Measurements from ENCODE around the gene SEZ6L. TPM values are rescaled to one million over a fixed set of nuclear protein-coding genes. Genes with fewer than 3 reads are reported as not detected.

The SEZ6L gene
- total and polyA plus RNA-seq, 10 of the 15 experiments (the other 5 are each of a cell fraction or from before 2014, with no cell fraction given): not detected

- in situ Hi-C loops (cut with MboI): loop anchor here (5.0 to 10.0 kb wide), 3 partner anchors 437 to 552 kb away; no protein-coding TSS in a partner anchor
- 0 out of 4 replicates have a peak, but pooled peaks cover 0 to 2% of the 10 kb centered on the region in 2 experiments for H3K27me3 ChIP-seq (replicated peaks in 1 of 2; ENCODE audit: control insufficient read depth in 2 of 2, insufficient read depth in 2 of 2, low read length in 1 of 2)
- ChIA-PET RAD21 (ENCODE audit: unreplicated experiment) (no interaction called here), SMC1A (ENCODE audit: uncharacterized antibody, unreplicated experiment) (interaction anchor here (1.3 kb wide), 1 partner anchor 15 kb away, joined by 3 read pairs; no protein-coding TSS in a partner anchor), CTCF (interaction anchor here (1.3 to 1.4 kb wide), 2 partner anchors 32 to 561 kb away, joined by 3 to 5 read pairs; no protein-coding TSS in a partner anchor), POLR2A (no interaction called here)
- H3K36me3 ChIP-seq (ENCODE audit: control insufficient read depth in 2 of 2, insufficient read depth in 2 of 2, low read length in 1 of 2): no peaks in the 10 kb centered on the region
- H3K4me3 ChIP-seq: no peak overlapping the region
- 28% methylated on average over 9 of the region's 9 CpGs for WGBS (ENCODE audit: insufficient coverage, insufficient replicate concordance, low lambda C conversion rate, missing lambda C conversion rate)
- no peak for FAIRE-seq
- no peak for TF ChIP-seq PAX8 (IDR thresholded peaks at IDR 0.05)
- no peak for TF ChIP-seq CEBPB (IDR thresholded peaks at IDR 0.05; ENCODE audit: borderline replicate concordance in 1 of 2, low read depth in 2 of 2, low read length in 2 of 2)
- no peak for TF ChIP-seq SMC3 (IDR thresholded peaks at IDR 0.05; ENCODE audit: borderline replicate concordance, low read length)
- TF ChIP-seq NRF1 (conservative IDR thresholded peaks at IDR 0.05; ENCODE audit: low read depth, low read length): no peak
- no peak for TF ChIP-seq USF1 (IDR thresholded peaks at IDR 0.05; ENCODE audit: borderline replicate concordance, extremely low read length, insufficient read depth, low read depth, low read length)
- no peak for TF ChIP-seq E4F1 (IDR thresholded peaks at IDR 0.05; ENCODE audit: borderline replicate concordance, partially characterized antibody)
- TF ChIP-seq CREB1 (IDR thresholded peaks at IDR 0.05; ENCODE audit: low read depth): no peak
- TF ChIP-seq IRF3 (IDR thresholded peaks at IDR 0.05): no peak
- no peak for TF ChIP-seq CHD4 (IDR thresholded peaks at IDR 0.05)
- no peak for TF ChIP-seq HDGF (IDR thresholded peaks at IDR 0.05)
- no peak for TF ChIP-seq IRF5 (IDR thresholded peaks at IDR 0.05; ENCODE audit: borderline replicate concordance)
- TF ChIP-seq RCOR1 (conservative IDR thresholded peaks at IDR 0.05; ENCODE audit: low read depth, low read length): no peak
- no peak for TF ChIP-seq EZH2 (IDR thresholded peaks at IDR 0.05; ENCODE audit: borderline replicate concordance, control insufficient read depth, low read depth, low read length)
- TF ChIP-seq YBX1 (IDR thresholded peaks at IDR 0.05): no peak
- H2AFZ ChIP-seq (ENCODE audit: control insufficient read depth, low read depth, low read length): no peak overlapping the region
- intact Hi-C loops (cut with micrococcal nuclease; ENCODE audit: unreplicated experiment): loop anchor here (5.0 to 10.0 kb wide), 4 partner anchors 159 to 872 kb away; no protein-coding TSS in a partner anchor
- no peaks in the 10 kb centered on the region for H3K9me3 ChIP-seq (replicated peaks; ENCODE audit: control insufficient read depth, insufficient read depth, low read length)
- no peaks in the 10 kb centered on the region for H3K79me2 ChIP-seq (ENCODE audit: control insufficient read depth, insufficient read depth, low read length)
- no TSS peak for BruUV-seq (replicated peaks)
- H3K4me1 ChIP-seq (ENCODE audit: control insufficient read depth, insufficient read depth, low read length): no peaks in the 10 kb centered on the region
- H3K27ac ChIP-seq (ENCODE audit: control insufficient read depth, insufficient read depth): no peak overlapping the region
- no peak overlapping the region for H3K9ac ChIP-seq (ENCODE audit: control insufficient read depth, insufficient read depth, low read length)
- DNase-seq (ENCODE audit: low read depth, low spot score): no peak
- H4K20me1 ChIP-seq (ENCODE audit: control insufficient read depth, insufficient read depth): no peaks in the 10 kb centered on the region
- ATAC-seq: no peak
- no peak overlapping the region for H3K4me2 ChIP-seq (ENCODE audit: control insufficient read depth, insufficient read depth)
Measured at GRCh38 chr22:26334232-26334631, 165.0 kb downstream of the SEZ6L start.
